Fibroblast of villous mesenchyme (primary cell): Measurements from ENCODE around the gene LRP1-AS. TPM values are rescaled to one million over a fixed set of nuclear protein-coding genes. Genes with fewer than 3 reads are reported as not detected.
A peak's percentile ranks its signal among the peaks of the same experiment; 100 is the strongest.

Experiments used
- DNase-seq: peaks from one replicate; pipeline ENCODE4 v3.0.0-alpha.2; 2010; ENCODE audit warnings: low read depth
- H3K4me3 ChIP-seq: 2 replicates; pipeline ENCODE4 v1.5.1; 2011; ENCODE audit warnings: low read depth, mild to moderate bottlenecking, low read length
- total RNA-seq: library from RNA; depleted of rRNA; stranded (reverse); fragments of >200 nt; gene quantifications from 2 replicates; pipeline ENCODE4 v1.2.3, GENCODE V29; 2012
- TF ChIP-seq, protein P1 (sequence below): IDR thresholded peaks from 2 replicates; pipeline ENCODE4 v1.5.1; 2012; ENCODE audit warnings: low read depth, mild to moderate bottlenecking, low read length; ENCODE audit not compliant: insufficient read depth

The LRP1-AS gene
- total RNA-seq, 1 donor, result not detected

DNA sequence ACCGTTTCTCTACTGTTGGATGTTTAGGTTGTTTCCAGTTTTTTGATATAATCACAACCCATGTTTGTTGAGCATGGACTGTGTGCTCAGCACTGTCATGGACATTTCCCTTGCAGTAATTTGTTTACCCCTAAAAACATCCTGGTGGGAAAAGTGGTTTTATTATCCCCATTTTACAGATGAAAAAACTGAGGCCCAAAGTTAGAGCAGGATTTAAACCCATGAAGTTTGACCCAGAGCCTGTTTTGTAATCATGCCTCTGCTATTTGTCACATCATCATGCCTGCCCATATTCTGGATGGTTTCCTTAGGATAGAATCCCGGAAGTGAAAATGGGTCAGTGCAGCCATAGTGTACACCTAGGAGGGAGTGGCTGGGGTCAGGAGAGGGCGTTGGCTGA lies 17.0 kb upstream of the LRP1-AS start:
- H3K4me3 ChIP-seq, result no peak overlapping the region
- TF ChIP-seq, protein P1, sequence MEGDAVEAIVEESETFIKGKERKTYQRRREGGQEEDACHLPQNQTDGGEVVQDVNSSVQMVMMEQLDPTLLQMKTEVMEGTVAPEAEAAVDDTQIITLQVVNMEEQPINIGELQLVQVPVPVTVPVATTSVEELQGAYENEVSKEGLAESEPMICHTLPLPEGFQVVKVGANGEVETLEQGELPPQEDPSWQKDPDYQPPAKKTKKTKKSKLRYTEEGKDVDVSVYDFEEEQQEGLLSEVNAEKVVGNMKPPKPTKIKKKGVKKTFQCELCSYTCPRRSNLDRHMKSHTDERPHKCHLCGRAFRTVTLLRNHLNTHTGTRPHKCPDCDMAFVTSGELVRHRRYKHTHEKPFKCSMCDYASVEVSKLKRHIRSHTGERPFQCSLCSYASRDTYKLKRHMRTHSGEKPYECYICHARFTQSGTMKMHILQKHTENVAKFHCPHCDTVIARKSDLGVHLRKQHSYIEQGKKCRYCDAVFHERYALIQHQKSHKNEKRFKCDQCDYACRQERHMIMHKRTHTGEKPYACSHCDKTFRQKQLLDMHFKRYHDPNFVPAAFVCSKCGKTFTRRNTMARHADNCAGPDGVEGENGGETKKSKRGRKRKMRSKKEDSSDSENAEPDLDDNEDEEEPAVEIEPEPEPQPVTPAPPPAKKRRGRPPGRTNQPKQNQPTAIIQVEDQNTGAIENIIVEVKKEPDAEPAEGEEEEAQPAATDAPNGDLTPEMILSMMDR, result no peak
- no peak for DNase-seq

DNA sequence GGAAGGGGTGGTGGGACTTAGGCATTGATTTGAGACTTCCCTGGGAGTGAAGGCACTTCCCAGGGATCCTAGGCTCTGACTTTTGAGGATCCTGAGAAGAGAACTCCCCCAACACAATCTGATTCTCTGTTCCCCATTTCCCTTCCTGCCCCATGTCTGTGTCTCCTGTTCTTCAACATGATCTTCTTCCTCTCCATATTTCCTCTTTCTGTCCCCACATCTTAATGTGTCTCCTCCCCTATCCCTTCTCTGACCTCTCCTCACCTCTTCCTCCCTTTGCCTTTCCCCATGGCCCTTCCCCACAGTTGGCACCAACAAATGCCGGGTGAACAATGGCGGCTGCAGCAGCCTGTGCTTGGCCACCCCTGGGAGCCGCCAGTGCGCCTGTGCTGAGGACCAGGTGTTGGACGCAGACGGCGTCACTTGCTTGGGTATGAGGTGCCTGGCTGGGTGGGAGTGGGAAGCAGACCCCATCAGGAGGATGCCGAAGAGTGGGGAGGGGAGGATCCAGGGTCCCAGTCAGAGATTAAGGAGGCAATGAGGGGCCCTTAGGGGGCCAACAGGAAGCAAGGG lies 15.2 kb upstream of the LRP1-AS start:
- TF ChIP-seq, protein P1, result no peak
- DNase-seq, result no peak
- no peak overlapping the region for H3K4me3 ChIP-seq

DNA sequence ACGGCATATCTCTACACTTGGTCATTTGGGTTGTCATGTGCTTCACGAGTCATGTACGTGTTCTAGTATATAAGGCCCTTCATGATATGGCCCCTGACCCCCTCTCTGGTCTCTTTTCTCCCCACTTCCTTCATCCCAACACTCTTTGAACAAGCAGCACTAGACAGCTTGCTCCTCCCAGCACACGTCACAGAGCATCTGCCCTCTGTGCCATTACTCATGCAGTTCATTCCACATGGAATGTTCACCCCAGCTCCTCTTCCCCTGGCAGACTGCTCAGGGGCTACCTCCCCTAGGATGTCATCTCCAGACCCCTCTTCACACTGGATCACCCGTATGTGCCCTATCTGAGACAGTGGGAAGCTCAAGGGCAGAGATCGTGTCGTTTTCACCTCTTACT lies 14.1 kb upstream of the LRP1-AS start:
- H3K4me3 ChIP-seq, result no peak overlapping the region
- TF ChIP-seq, protein P1, result no peak
- DNase-seq, result peak; percentile 29

DNA sequence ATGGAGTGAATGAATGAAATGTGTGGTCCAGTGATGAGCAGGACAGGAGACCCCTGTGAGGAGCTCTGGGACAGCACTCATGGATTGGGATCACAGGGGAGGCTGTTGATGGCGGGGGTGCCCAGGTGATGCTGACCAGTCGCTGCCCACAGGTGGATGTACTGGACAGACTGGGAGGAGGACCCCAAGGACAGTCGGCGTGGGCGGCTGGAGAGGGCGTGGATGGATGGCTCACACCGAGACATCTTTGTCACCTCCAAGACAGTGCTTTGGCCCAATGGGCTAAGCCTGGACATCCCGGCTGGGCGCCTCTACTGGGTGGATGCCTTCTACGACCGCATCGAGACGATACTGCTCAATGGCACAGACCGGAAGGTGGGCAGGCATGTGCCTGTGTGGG lies 13.3 kb upstream of the LRP1-AS start:
- TF ChIP-seq, protein P1, result no peak
- no peak overlapping the region for H3K4me3 ChIP-seq
- no peak for DNase-seq

DNA sequence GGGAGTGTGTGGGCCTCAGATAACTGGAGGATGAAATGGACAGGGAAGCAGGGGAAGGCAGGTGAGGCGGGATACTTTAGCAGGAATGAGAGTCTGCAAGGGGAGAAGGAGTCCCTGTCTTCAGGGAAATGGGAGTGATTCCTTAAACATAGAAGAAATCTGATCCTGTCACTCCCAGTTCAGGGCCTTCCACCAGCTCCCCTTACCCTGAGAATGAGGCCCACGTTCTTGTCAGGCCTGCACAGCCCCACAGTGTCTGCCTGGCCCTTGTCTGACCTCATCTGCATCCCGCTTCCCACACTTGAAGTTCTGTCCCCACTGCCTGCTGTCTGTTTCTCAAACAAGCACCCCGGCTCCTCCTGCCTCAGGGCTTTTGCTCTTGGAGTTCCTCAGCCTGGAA lies 12.6 kb upstream of the LRP1-AS start:
- no peak overlapping the region for H3K4me3 ChIP-seq
- DNase-seq, result no peak
- TF ChIP-seq, protein P1, result no peak

DNA sequence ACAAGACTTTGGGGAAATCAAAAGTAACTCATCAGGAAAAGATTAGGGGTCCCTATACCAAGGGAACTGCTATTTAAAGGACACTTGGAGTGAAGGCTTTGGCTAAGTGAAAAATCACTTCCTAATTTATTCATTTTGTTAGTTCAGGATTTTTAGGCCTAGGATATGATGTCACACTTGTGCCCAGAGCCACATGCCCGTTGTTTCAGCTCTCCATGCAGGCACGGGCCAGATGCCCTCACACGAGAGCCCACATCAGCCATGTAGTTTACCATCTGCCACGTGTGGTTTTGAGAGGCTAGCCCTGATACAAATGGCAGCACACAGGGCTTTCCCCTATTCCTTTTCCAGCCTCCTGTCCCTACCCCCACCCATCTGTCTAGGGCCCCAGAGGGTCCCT lies 11.9 kb upstream of the LRP1-AS start:
- no peak for DNase-seq
- H3K4me3 ChIP-seq, result no peak overlapping the region
- TF ChIP-seq, protein P1, result no peak

DNA sequence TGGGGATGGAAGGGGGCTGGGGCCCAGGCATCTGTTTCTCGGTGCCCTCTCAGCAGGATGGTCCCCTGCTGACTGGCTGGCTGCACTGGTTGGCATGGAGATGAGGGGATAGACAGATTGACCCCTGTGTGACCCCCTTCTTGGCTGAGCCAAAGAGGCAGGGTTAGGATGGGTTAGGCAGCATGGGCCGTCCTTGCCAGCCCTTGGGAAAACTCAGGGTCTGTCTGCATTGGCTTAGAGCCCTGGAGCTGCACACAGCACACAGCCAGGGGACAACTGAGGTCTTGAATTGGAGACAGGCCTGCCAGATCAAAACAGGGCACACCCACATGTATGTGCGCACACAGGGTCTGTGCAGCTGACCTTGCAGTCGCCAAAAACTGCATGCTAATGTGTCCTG lies 11.2 kb upstream of the LRP1-AS start:
- H3K4me3 ChIP-seq, result no peak overlapping the region
- TF ChIP-seq, protein P1, result no peak
- DNase-seq, result no peak
